ENCODE measurements around the gene HRH1. TPM values are rescaled to one million over a fixed set of nuclear protein-coding genes. Genes with fewer than 3 reads are reported as not detected.
"Not testable (repeated sequence)": the region's sequence is repeated elsewhere in the genome, so short reads cannot be mapped to it uniquely, and the experiment has no call there.

HRH1 gene
- polyA plus RNA-seq, 1 donor (not counting 4 experiments of a cell fraction or from before 2014, with no cell fraction given) = 13.9 TPM

DNA sequence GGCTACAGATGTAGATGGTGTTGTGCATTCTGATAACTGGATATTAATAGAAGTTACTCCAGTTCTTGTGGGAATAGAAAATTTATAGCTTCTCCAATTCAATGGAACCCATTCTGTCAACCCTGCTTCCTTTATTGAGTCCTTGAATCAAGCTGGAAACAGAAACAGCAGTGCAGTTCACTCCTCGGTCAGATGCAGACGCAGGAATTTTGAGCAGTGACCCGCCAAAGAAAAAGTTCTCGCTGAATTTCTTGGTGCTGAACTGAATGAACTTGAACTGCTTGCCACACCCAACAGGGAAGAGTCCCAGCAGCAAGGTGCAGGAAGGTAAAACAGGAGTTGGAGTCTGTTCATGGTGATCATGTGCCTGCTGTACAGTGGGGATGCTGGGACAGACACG lies 10.3 kb downstream of the HRH1 start:
- Histone ChIP-seq H3K79me2 (ENCODE audit: control insufficient read depth, insufficient read depth, low read length) (peaks cover 12% of the 10 kb centered on the region), H4K20me1 (ENCODE audit: control insufficient read depth, extremely low read depth, insufficient read depth, low read length) (no peaks in the 10 kb centered on the region), H3K4me3 (ENCODE audit: control insufficient read depth in 2 of 3, extremely low read depth in 1 of 3, insufficient read depth in 2 of 3, low read depth in 1 of 3, low read length in 3 of 3) (no peak overlapping the region), H3K9ac (ENCODE audit: control insufficient read depth, extremely low read depth, insufficient read depth, low read length) (no peak overlapping the region), H2AFZ (ENCODE audit: control insufficient read depth, low read length) (no peak overlapping the region), H3K27me3 (ENCODE audit: control insufficient read depth, extremely low read depth, insufficient read depth, low read length) (no peaks in the 10 kb centered on the region), H3K9me3 (ENCODE audit: control insufficient read depth, low read depth, low read length) (no peaks in the 10 kb centered on the region), H3K4me2 (ENCODE audit: control insufficient read depth, extremely low read depth, insufficient read depth, low read depth, low read length) (no peak overlapping the region), H3K9me1 (ENCODE audit: control insufficient read depth, extremely low read depth, insufficient read depth, low read length) (no peaks in the 10 kb centered on the region), H3K4me1 (ENCODE audit: control insufficient read depth, extremely low read depth, insufficient read depth, low read length) (peaks cover 11% of the 10 kb centered on the region), H3K36me3 (ENCODE audit: control insufficient read depth in 2 of 2, extremely low read depth in 1 of 2, insufficient read depth in 2 of 2, low read length in 2 of 2) (no peaks in the 10 kb centered on the region), H3K27ac (ENCODE audit: control insufficient read depth, insufficient read depth, low read length) (no peak overlapping the region)
- no peak for FAIRE-seq
- TF ChIP-seq EZH2 (IDR thresholded peaks at IDR 0.05; ENCODE audit: low read length) = no peak
- TF ChIP-seq, protein P1, sequence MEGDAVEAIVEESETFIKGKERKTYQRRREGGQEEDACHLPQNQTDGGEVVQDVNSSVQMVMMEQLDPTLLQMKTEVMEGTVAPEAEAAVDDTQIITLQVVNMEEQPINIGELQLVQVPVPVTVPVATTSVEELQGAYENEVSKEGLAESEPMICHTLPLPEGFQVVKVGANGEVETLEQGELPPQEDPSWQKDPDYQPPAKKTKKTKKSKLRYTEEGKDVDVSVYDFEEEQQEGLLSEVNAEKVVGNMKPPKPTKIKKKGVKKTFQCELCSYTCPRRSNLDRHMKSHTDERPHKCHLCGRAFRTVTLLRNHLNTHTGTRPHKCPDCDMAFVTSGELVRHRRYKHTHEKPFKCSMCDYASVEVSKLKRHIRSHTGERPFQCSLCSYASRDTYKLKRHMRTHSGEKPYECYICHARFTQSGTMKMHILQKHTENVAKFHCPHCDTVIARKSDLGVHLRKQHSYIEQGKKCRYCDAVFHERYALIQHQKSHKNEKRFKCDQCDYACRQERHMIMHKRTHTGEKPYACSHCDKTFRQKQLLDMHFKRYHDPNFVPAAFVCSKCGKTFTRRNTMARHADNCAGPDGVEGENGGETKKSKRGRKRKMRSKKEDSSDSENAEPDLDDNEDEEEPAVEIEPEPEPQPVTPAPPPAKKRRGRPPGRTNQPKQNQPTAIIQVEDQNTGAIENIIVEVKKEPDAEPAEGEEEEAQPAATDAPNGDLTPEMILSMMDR (optimal IDR thresholded peaks at IDR 0.05 in 1 of 3, IDR thresholded peaks at IDR 0.05 in 1 of 3, conservative IDR thresholded peaks at IDR 0.05 in 1 of 3; ENCODE audit: extremely low read depth in 1 of 3, insufficient read depth in 2 of 3, low read length in 3 of 3) = no peak
- dilution Hi-C loops (cut with MboI; ENCODE audit: extremely low pct_ligation_motif_present, low sequenced_read_pairs) = no loop called here
- DNase-seq (ENCODE audit: low read depth, low spot score) = no peak

DNA sequence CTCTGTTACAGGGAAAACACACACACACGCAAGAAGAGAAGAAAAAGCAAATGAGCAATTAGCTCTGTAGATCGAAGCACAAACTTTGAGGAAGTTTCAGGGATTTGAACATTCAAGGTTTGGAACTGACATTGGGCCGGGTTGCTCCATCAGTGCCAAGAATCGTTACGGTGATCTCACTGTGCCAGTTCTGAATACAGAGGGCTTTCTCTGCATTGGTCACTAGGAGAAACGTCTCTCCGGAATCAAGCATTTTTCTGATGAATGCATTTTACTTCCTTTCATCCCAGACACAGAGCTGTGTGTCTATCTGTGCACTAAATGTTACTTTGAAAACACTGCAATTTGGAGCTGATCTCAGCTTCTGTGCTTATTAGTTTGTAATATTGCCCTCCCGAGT lies 11.2 kb downstream of the HRH1 start:
- no peaks in the 10 kb centered on the region for H3K36me3 ChIP-seq (ENCODE audit: control insufficient read depth in 2 of 2, extremely low read depth in 1 of 2, insufficient read depth in 2 of 2, low read length in 2 of 2)
- no peaks in the 10 kb centered on the region for H3K27me3 ChIP-seq (ENCODE audit: control insufficient read depth, extremely low read depth, insufficient read depth, low read length)
- no peaks in the 10 kb centered on the region for H3K9me1 ChIP-seq (ENCODE audit: control insufficient read depth, extremely low read depth, insufficient read depth, low read length)
- H3K79me2 ChIP-seq (ENCODE audit: control insufficient read depth, insufficient read depth, low read length) = peaks cover 11% of the 10 kb centered on the region
- FAIRE-seq (no peak), DNase-seq (ENCODE audit: low read depth, low spot score) (no peak)
- H3K4me2 ChIP-seq (ENCODE audit: control insufficient read depth, extremely low read depth, insufficient read depth, low read depth, low read length) = no peak overlapping the region
- H3K27ac ChIP-seq (ENCODE audit: control insufficient read depth, insufficient read depth, low read length) = no peak overlapping the region
- H2AFZ ChIP-seq (ENCODE audit: control insufficient read depth, low read length) = no peak overlapping the region
- dilution Hi-C loops (cut with MboI; ENCODE audit: extremely low pct_ligation_motif_present, low sequenced_read_pairs) = no loop called here
- no peaks in the 10 kb centered on the region for H3K9me3 ChIP-seq (ENCODE audit: control insufficient read depth, low read depth, low read length)
- TF ChIP-seq, protein P1 (optimal IDR thresholded peaks at IDR 0.05 in 1 of 3, IDR thresholded peaks at IDR 0.05 in 1 of 3, conservative IDR thresholded peaks at IDR 0.05 in 1 of 3; ENCODE audit: extremely low read depth in 1 of 3, insufficient read depth in 2 of 3, low read length in 3 of 3) = no peak
- TF ChIP-seq EZH2 (IDR thresholded peaks at IDR 0.05; ENCODE audit: low read length) = no peak
- peaks cover 12% of the 10 kb centered on the region for H3K4me1 ChIP-seq (ENCODE audit: control insufficient read depth, extremely low read depth, insufficient read depth, low read length)
- H3K4me3 ChIP-seq (ENCODE audit: control insufficient read depth in 2 of 3, extremely low read depth in 1 of 3, insufficient read depth in 2 of 3, low read depth in 1 of 3, low read length in 3 of 3) = no peak overlapping the region
- H3K9ac ChIP-seq (ENCODE audit: control insufficient read depth, extremely low read depth, insufficient read depth, low read length) = no peak overlapping the region
- H4K20me1 ChIP-seq (ENCODE audit: control insufficient read depth, extremely low read depth, insufficient read depth, low read length) = no peaks in the 10 kb centered on the region

DNA sequence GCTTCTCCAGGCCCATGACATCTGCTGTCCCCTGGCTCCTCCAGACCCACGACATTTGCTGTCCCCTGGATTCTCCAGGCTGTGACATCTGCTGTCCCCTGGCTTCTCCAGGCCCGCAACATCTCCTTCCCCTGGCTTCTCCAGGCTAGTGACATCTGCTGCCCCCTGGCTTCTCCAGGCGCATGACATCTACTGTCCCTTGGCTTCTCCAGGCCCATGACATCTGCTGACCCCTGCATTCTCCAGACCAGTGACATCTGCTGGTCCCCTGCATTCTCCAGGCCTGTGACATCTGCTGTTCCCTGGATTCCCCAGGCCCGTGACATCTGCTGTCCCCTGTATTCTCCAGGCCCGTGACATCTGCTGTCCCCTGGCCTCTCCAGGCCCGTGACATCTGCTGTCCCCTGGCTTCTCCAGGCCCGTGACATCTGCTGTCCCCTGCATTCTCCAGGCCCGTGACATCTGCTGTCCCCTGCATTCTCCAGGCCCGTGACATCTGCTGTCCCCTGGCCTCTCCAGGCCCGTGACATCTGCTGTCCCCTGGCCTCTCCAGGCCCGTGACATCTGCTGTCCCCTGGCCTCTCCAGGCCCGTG lies 12.6 kb downstream of the HRH1 start:
- H3K27me3 ChIP-seq (ENCODE audit: control insufficient read depth, extremely low read depth, insufficient read depth, low read length); H2AFZ ChIP-seq (ENCODE audit: control insufficient read depth, low read length); H3K9ac ChIP-seq (ENCODE audit: control insufficient read depth, extremely low read depth, insufficient read depth, low read length); H4K20me1 ChIP-seq (ENCODE audit: control insufficient read depth, extremely low read depth, insufficient read depth, low read length); H3K9me1 ChIP-seq (ENCODE audit: control insufficient read depth, extremely low read depth, insufficient read depth, low read length); DNase-seq (ENCODE audit: low read depth, low spot score); H3K4me3 ChIP-seq (ENCODE audit: control insufficient read depth in 2 of 3, extremely low read depth in 1 of 3, insufficient read depth in 2 of 3, low read depth in 1 of 3, low read length in 3 of 3); H3K9me3 ChIP-seq (ENCODE audit: control insufficient read depth, low read depth, low read length); H3K36me3 ChIP-seq (ENCODE audit: control insufficient read depth in 2 of 2, extremely low read depth in 1 of 2, insufficient read depth in 2 of 2, low read length in 2 of 2); FAIRE-seq; H3K27ac ChIP-seq (ENCODE audit: control insufficient read depth, insufficient read depth, low read length); H3K4me2 ChIP-seq (ENCODE audit: control insufficient read depth, extremely low read depth, insufficient read depth, low read depth, low read length); H3K79me2 ChIP-seq (ENCODE audit: control insufficient read depth, insufficient read depth, low read length); dilution Hi-C loops (cut with MboI; ENCODE audit: extremely low pct_ligation_motif_present, low sequenced_read_pairs): not testable (repeated sequence)
- H3K4me1 ChIP-seq (ENCODE audit: control insufficient read depth, extremely low read depth, insufficient read depth, low read length) = peaks cover 14% of the 10 kb centered on the region

All from keratinocyte (primary cell).